ENCODE results near the gene CXorf49B.

Gene CXorf49B

GRCh38 chrX:71815121-71815905 is 52.2 kb downstream of the CXorf49B start:
- no peak for FAIRE-seq

GRCh38 chrX:71815906-71816156 is 52.7 kb downstream of the CXorf49B start:
- no peak for DNase-seq (ENCODE audit: low spot score)
- no peak for FAIRE-seq

More at GRCh38 chrX:71815121-71815905, 52.2 kb downstream of the CXorf49B start:
- DNase-seq (ENCODE audit: low spot score), result no peak
